B cell (primary cell): ENCODE data around the gene SPACA5. TPM values are rescaled to one million over a fixed set of nuclear protein-coding genes. Genes with fewer than 3 reads are reported as not detected.
"Not testable (repeated sequence)": the region's sequence is repeated elsewhere in the genome, so short reads cannot be mapped to it uniquely, and the experiment has no call there.

ENCODE experiments used
- ATAC-seq: fragments of 200-7000 bp; cut with Tn5 transposase; one replicate; pipeline ENCODE4 v1.10.0; 2021; ENCODE audit warnings: low read depth, mild to moderate bottlenecking, moderate number of reproducible peaks, moderate library complexity
- CTCF ChIA-PET: fragments of 350-600 bp; sonication (Branson Sonifier 250); formaldehyde crosslinking; loops from one replicate; lab custom pipeline; 2021; ENCODE audit warnings: antibody characterized with exemption, inconsistent platforms; lab: Charles Lee
- POLR2A ChIA-PET: fragments of 350-600 bp; sonication (Branson Sonifier 250); formaldehyde crosslinking; loops from one replicate; lab custom pipeline; 2021; ENCODE audit warnings: antibody characterized with exemption; lab: Charles Lee
- DNase-seq: peaks from one replicate; pipeline ENCODE4 v3.0.0; 2013
- H2AFZ ChIP-seq: 2 replicates; pipeline ENCODE4 v1.6.1; 2012; ENCODE audit warnings: mild to moderate bottlenecking, low read depth, low read length; ENCODE audit not compliant: insufficient read depth, poor library complexity, severe bottlenecking
- H3K27ac ChIP-seq, 2 donors: 1 replicate in 1 of 2; 2 replicates in 1 of 2; pipeline ENCODE4 v1.5.1; 2012 to 2013; ENCODE audit warnings: low read length in 2 of 2, mild to moderate bottlenecking in 2 of 2, moderate library complexity in 1 of 2
- H3K27me3 ChIP-seq, 4 experiments: fragments of 200-600 bp in 1 of 4; sonication (generic) in 1 of 4; replicated peaks in 1 of 4; 1 replicate in 2 of 4; 2 replicates in 2 of 4; pipeline versions ENCODE4 v1.6.1 to v1.7.0; 2013 to 2016; ENCODE audit warnings: low read length in 3 of 4, mild to moderate bottlenecking in 2 of 4, mixed read lengths in 1 of 4, moderate library complexity in 1 of 4; ENCODE audit not compliant: insufficient read depth in 4 of 4, control insufficient read depth in 3 of 4; ENCODE audit errors: control extremely low read depth in 1 of 4
- H3K36me3 ChIP-seq, 2 experiments: replicated peaks in 1 of 2; 1 replicate in 1 of 2; 2 replicates in 1 of 2; pipeline versions ENCODE4 v1.6.1 to v1.7.1; 2013; ENCODE audit warnings: low read length in 1 of 2; ENCODE audit not compliant: insufficient read depth in 2 of 2, control insufficient read depth in 1 of 2; ENCODE audit errors: control extremely low read depth in 1 of 2, extremely low read depth in 1 of 2
- H3K4me1 ChIP-seq, 2 donors: fragments of 200-600 bp in 1 of 2; sonication (generic) in 1 of 2; 1 replicate in 1 of 2; 2 replicates in 1 of 2; pipeline versions ENCODE4 v1.5.1 to v1.6.1; 2013 to 2017; ENCODE audit warnings: low read length in 2 of 2; ENCODE audit not compliant: control insufficient read depth in 2 of 2, insufficient read depth in 2 of 2
- H3K4me2 ChIP-seq: replicated peaks from 2 replicates; pipeline ENCODE3; 2012; ENCODE audit warnings: mild to moderate bottlenecking, low read depth, low read length; ENCODE audit not compliant: poor library complexity, severe bottlenecking
- H3K4me3 ChIP-seq, 5 experiments: fragments of 200-600 bp in 1 of 5; sonication (generic) in 1 of 5; 1 replicate in 3 of 5; 2 replicates in 2 of 5; pipeline versions ENCODE4 v1.5.1 to v1.7.0; 2011 to 2016; ENCODE audit warnings: low read length in 4 of 5, mild to moderate bottlenecking in 4 of 5, low read depth in 2 of 5, control low read depth in 1 of 5, moderate library complexity in 1 of 5; ENCODE audit not compliant: insufficient read depth in 1 of 5; ENCODE audit errors: control extremely low read depth in 1 of 5, extremely low read depth in 1 of 5
- H3K79me2 ChIP-seq: fragments of 200-600 bp; sonication (generic); one replicate; pipeline ENCODE4 v1.6.0; 2016; ENCODE audit warnings: low read length; ENCODE audit not compliant: control insufficient read depth, insufficient read depth
- H3K9ac ChIP-seq: fragments of 200-600 bp; sonication (generic); 2 replicates; pipeline ENCODE4 v1.6.1; 2017; ENCODE audit warnings: mild to moderate bottlenecking, low read length, moderate library complexity
- H3K9me3 ChIP-seq, 3 donors: one replicate each; pipeline versions ENCODE4 v1.6.1 to v1.7.1; 2013; ENCODE audit warnings: low read length in 2 of 3; ENCODE audit not compliant: control insufficient read depth in 2 of 3, insufficient read depth in 1 of 3; ENCODE audit errors: control extremely low read depth in 1 of 3
- H4K20me1 ChIP-seq: 2 replicates; pipeline ENCODE4 v1.6.0; 2012; ENCODE audit warnings: mild to moderate bottlenecking, low read length; ENCODE audit not compliant: insufficient read depth, control insufficient read depth, poor library complexity, severe bottlenecking
- H3K27ac Mint-ChIP-seq: one replicate; pipeline ENCODE4 v1.8.0; 2021; ENCODE audit warnings: mixed read lengths
- H3K27me3 Mint-ChIP-seq: one replicate; pipeline ENCODE4 v1.8.0; 2021; ENCODE audit warnings: mixed read lengths
- H3K4me1 Mint-ChIP-seq: one replicate; pipeline ENCODE4 v1.8.0; 2021; ENCODE audit warnings: mixed read lengths
- H3K4me3 Mint-ChIP-seq: one replicate; pipeline ENCODE4 v1.8.0; 2021; ENCODE audit warnings: mixed read lengths
- H3K9me3 Mint-ChIP-seq: one replicate; pipeline ENCODE4 v1.8.0; 2022; ENCODE audit warnings: mixed read lengths; ENCODE audit not compliant: insufficient read depth
- CTCF ChIP-seq: fragments of 200-600 bp; IDR thresholded peaks from one replicate; pipeline ENCODE4 v1.8.0; 2022; ENCODE audit warnings: antibody characterized with exemption, mild to moderate bottlenecking
- EZH2 ChIP-seq: IDR thresholded peaks from 2 replicates; pipeline ENCODE4 v1.6.1; 2012; ENCODE audit warnings: borderline replicate concordance, low read depth, mild to moderate bottlenecking, moderate library complexity, low read length; ENCODE audit not compliant: insufficient read depth, poor library complexity, severe bottlenecking
- WGBS: methylation state at CpG from one replicate; pipeline ENCODE4 v1.1.5; 2013; ENCODE audit warnings: missing lambda C conversion rate; ENCODE audit not compliant: insufficient coverage; 5-methylcytosine and 5-hydroxymethylcytosine counted together
- intact Hi-C: fragments of 100-400 bp; cut with micrococcal nuclease; formaldehyde crosslinking; loops from one replicate; pipeline ENCODE4 v1.10.0; 2022
- polyA plus RNA-seq: library from polyadenylated mRNA; depleted of rRNA; stranded (reverse); fragments of >200 nt; gene quantifications from 2 replicates; pipeline ENCODE4 v1.2.3, GENCODE V29; 2012
- total RNA-seq, 2 donors: library from RNA; stranded (reverse); fragments of 120-200 nt in 1 of 2; gene quantifications; 1 replicate in 1 of 2; 2 replicates in 1 of 2; pipeline versions ENCODE4 v1.2.3 to v1.2.4, GENCODE V29; 2013 to 2022

The SPACA5 gene
- total and polyA plus RNA-seq, 2 donors (not counting 1 experiment from before 2014, with no cell fraction given) = not detected

GRCh38 chrX:48022738-48023137 is 15.9 kb downstream of the SPACA5 start:
- Mint-ChIP-seq H3K27me3 (no peaks in the 10 kb centered on the region), H3K9me3 (no peaks in the 10 kb centered on the region), H3K4me3 (no peak overlapping the region), H3K27ac (no peak overlapping the region), H3K4me1 (no peaks in the 10 kb centered on the region)
- Histone ChIP-seq H3K27me3 (no peaks in the 10 kb centered on the region), H3K4me3 (no peak overlapping the region), H3K79me2 (no peaks in the 10 kb centered on the region), H3K9ac (no peak overlapping the region), H2AFZ (no peak overlapping the region), H3K9me3 (no peaks in the 10 kb centered on the region), H3K4me1 (peaks cover 3 to 7% of the 10 kb centered on the region in 2 donors), H3K4me2 (no peak overlapping the region), H3K36me3 (no peaks in the 10 kb centered on the region), H3K27ac (no peak overlapping the region), H4K20me1 (no peaks in the 10 kb centered on the region)
- DNase-seq (no peak), ATAC-seq (no peak)
- ChIA-PET POLR2A (no interaction called here), CTCF (no interaction called here)
- no peak for TF ChIP-seq EZH2
- no peak for TF ChIP-seq CTCF
- 100% methylated on average over 2 of the region's 3 CpGs for WGBS
- intact Hi-C loops = no loop called here

- Mint-ChIP-seq H3K9me3 (no peaks in the 10 kb centered on the region), H3K27ac (no peak overlapping the region), H3K4me3 (no peak overlapping the region), H3K27me3 (no peaks in the 10 kb centered on the region), H3K4me1 (no peaks in the 10 kb centered on the region)
- DNase-seq = peak; percentile 72
- Histone ChIP-seq H3K9me3 (no peaks in the 10 kb centered on the region), H2AFZ (no peak overlapping the region), H3K4me1 (peaks cover 3 to 7% of the 10 kb centered on the region in 2 donors), H3K36me3 (no peaks in the 10 kb centered on the region), H3K79me2 (no peaks in the 10 kb centered on the region), H3K4me2 (no peak overlapping the region), H4K20me1 (no peaks in the 10 kb centered on the region), H3K27me3 (no peaks in the 10 kb centered on the region), H3K9ac (no peak overlapping the region), H3K4me3 (no peak overlapping the region), H3K27ac (no peak overlapping the region)
- POLR2A ChIA-PET = no interaction called here
- ATAC-seq = no peak
- WGBS = no CpG with 5 or more reads among the region's 7 CpGs
- no peak for TF ChIP-seq CTCF
- TF ChIP-seq EZH2 = no peak
- intact Hi-C loops = no loop called here
- CTCF ChIA-PET = no interaction called here
Observed at GRCh38 chrX:48025561-48025960, 18.8 kb downstream of the SPACA5 start.

- intact Hi-C loops, H2AFZ ChIP-seq: not testable (repeated sequence)
Observed at GRCh38 chrX:48027545-48027944, 20.8 kb downstream of the SPACA5 start.

More at GRCh38 chrX:48027545-48027944, 20.8 kb downstream of the SPACA5 start:
- H3K4me1 ChIP-seq, H3K4me3 Mint-ChIP-seq, H3K9me3 ChIP-seq, H3K9me3 Mint-ChIP-seq, H3K4me3 ChIP-seq, H3K4me1 Mint-ChIP-seq, H3K79me2 ChIP-seq, CTCF ChIA-PET, H3K27me3 ChIP-seq, POLR2A ChIA-PET, H3K27ac Mint-ChIP-seq, DNase-seq, H4K20me1 ChIP-seq, H3K27ac ChIP-seq, ATAC-seq, H3K27me3 Mint-ChIP-seq, H3K4me2 ChIP-seq, H3K9ac ChIP-seq, H3K36me3 ChIP-seq: not testable (repeated sequence)
- WGBS = no CpG with 5 or more reads among the region's 4 CpGs
